CD4-positive, alpha-beta T cell treated with Interleukin-6 for 4 hours (primary cell): ENCODE measurements around the gene MSL2.
"Not testable (repeated sequence)": the region's sequence is repeated elsewhere in the genome, so short reads cannot be mapped to it uniquely, and the experiment has no call there.

Experiments used
- DNase-seq: peaks from one replicate; pipeline ENCODE4 v3.0.0-alpha.2; 2020; ENCODE audit warnings: mixed read lengths

The MSL2 gene

DNA sequence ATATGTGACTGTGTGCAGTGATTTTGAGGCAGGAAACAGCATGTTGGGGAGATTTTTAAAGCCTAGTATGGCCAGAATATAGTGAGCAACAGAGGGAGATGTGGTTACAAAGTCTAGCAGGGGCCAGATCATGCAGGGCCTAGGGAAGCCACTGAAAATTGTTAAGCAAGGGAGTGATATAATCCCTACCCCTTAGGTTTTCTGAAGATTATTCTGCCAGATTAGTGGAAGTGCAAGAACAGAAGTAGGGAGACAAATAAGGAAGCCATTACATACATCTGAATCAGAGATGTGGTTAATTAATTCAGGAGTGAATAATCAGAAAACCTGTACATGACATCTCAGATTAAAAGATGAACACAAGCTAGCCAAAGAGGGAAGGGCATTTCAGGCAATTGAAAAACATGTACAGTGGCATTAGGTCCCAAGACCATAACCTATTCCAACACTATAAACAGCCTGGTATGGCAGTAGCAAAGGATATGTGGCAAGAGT lies 54.8 kb downstream of the MSL2 start:
- DNase-seq = no peak

DNA sequence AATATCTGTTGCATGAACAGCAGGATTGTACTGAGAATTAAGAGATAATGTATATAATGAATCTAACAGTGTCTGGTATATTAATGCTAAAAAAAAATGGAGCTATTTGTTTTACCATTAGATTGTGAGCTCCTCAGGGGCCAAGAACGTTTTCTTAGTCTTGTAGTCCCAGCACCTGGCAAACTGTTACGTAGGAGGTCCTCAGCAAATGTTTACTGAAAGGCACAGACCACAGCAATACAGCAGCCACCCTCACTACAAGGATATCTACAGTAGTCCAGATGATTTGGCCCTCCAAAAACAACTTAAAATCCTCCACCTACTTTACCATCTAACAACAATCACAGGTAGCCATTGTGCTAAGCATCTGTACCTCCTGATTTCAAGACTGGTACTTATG lies 59.7 kb downstream of the MSL2 start:
- DNase-seq = no peak

DNA sequence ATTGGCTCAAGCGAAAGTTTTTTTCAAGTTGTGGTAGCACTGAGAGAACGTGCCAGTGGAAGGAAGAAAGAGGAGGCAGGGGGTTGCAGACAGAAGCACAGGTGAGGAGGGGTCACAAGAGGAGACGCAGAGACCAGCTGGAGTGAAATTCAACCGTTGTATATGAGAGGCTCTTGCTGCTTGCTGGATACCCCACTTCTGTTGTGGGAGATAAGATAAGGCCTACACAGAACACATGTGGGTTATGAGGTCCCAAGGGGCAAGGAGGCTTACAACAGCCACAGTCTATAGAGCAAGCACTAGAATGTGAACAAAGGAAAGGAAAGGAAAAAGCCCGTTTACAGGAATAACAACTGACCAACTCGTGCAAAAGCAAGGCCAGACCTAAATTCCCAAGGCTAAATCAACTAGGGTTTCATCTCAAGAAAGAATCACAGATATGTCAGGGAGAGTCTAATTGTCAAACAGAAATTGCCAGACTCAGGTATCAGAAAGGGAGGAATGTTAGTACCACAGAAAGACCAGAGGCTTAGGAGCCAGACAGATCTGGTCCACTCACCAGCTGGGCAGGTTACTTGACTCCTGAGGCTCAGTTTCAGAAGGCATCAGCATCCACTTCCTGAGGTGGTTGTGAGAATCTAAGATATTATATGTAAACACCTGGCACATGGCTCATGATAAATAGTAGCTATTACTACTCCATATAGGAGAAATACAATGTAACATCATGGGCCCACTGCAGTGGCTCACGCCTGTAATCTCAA lies 60.9 kb downstream of the MSL2 start:
- no peak for DNase-seq

DNA sequence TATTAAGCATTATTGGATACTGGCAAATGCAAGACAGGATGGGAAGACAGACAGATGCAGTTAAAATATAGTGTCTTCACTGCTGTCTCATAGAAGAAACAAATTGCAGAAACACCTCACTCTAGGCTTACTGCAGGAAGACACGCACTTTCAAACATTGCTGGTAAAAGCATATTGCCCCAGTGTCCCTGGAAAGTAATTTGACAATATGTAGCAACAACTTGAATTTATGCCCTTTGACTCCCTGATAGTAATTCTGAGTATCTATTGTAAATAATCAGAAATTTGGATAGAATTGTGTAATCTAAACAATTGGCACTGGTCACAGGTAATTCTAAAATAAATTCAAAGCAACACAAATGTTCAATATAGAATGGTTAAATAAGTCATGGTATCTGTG lies 62.0 kb downstream of the MSL2 start:
- no peak for DNase-seq

DNA sequence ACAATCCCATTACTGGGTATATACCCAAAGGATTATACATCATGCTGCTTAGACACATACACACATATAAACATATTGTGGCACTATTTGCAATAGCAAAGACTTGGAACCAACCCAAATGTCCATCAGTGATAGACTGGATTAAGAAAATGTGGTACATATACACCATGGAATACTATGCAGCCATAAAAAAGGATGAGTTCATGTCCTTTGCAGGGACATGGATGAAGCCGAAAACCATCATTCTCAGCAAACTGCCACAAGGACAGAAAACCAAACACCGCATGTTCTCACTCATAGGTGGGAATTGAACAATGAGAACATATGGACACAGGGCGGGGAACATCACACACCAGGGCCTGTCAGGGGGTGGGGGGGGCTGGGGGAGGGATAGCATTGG lies 64.5 kb downstream of the MSL2 start:
- not testable (repeated sequence) for DNase-seq

DNA sequence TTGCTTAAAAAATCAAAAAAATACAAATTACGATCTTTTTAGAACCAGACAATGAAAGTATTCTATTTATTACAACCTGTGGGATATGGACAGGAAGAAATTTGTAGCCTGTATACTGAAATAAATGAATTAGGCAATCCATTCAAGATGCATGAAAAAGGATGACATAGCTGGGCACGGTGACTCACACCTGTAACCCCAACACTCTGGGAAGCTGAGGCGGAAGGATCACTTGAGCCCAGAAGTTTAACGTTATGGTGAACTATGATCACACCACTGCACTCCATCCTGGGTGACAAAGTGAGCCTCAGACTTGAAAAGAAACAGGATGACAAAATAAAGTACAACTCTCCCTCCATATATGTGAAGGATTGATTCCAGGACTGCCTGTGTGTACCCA lies 74.1 kb downstream of the MSL2 start:
- DNase-seq = no peak

DNA sequence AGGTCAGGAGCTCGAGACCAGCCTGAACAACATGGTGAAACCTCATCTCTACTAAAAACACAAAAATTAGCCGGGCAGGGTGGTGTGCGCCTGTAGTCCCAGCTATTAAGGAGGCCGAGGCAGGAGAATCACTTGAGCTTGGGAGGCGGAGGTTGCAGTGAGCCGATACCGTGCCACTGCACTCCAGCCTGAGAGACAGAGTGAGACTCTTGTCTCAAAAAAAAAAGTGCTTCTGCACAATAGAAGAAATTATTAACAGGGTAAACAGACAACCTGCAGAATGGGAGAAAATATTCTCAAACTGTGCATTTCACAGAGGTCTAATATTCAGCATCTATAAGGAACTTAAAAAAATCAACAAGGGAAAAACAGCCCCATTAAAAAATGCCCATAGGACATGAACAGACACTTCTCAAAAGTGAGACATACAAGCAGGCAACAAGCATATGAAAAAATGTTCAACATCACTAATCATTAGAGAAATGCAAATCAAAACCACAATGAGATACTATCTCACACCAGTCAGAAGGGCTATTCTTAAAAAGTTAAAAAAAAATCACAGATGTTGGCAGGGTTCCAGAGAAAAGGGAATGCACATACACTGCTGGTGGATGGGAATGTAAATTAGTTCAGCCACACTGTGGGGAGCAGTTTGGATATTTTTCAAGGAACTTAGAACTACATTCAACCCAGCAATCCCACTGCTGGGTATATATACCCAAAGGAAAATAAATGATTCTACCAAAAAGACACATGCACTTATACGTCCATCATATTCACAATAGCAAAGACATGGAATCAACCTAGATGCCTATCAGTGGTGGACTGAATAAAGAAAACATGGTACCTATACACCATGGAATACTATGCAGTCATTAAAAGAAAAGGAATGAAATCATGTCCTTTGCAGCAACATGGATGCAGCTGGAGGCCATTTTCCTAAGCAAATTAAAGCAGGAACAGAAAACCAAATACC lies 75.5 kb downstream of the MSL2 start:
- no peak for DNase-seq

DNA sequence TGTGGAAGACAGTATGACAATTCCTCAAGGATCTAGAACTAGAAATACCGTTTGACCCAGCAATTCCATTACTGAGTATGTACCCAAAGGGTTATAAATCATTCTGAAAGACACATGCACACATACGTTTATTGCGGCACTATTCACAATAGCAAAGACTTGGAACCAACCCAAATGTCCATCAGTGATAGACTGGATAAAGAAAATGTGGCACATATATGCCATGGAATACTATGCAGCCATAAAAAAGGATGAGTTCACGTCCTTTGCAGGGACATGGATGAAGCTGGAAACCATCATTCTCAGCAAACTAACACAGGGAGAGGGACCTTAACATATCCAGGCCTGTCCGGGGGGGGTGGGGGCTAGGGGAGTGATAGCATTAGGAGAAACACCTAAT lies 76.4 kb downstream of the MSL2 start:
- not testable (repeated sequence) for DNase-seq

DNA sequence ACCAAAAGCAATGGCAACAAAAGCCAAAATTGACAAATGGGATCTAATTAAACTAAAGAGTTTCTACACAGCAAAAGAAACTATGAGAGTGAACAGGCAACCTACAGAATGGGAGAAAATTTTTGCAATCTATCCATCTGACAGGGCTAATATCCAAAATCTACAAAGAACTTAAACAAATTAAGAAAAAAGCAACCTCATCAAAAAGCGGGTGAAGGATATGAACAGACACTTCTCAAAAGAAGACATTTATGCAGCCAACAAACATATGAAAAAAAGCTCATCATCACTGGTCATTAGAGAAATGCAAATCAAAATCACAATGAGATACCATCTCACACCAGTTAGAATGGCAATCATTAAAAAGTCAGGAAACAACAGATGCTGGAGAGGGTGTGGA lies 76.8 kb downstream of the MSL2 start:
- not testable (repeated sequence) for DNase-seq

DNA sequence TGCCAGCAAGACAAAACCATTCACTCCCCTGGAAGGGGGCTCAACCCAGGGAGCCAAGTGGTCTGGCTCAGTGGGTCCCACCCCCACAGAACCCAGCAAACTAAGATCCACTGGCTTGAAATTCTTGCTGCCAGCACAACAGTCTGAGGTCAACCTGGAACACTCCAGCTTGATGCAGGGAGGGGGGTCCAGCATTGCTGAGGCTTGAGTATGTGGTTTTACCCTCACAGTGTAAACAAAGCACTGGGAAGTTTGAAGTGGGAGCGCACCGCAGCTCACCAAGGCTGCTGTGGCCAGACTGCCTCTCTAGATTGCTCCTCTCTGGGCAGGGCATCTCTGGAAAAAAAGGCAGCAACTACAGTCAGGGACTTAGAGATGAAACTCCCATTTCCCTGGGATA lies 81.7 kb downstream of the MSL2 start:
- DNase-seq = no peak

DNA sequence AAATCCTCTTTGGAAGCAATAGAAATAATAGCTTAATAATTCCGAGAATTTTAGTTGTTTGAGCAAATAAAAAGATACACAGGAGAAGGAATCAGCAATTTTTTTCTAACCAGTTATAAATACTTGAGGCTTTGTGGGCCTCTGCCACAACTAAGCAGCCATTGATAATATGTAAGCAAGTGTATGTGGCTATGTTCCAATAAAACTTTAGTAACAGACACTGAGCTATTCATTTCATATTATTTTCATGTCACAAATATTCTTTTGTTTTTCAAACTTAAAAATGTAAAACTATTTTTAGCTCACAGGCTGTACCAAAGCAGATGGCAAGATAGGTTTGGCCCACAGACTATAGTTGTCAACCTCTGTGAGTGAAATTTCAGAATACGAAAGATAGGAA lies 85.7 kb downstream of the MSL2 start:
- no peak for DNase-seq

DNA sequence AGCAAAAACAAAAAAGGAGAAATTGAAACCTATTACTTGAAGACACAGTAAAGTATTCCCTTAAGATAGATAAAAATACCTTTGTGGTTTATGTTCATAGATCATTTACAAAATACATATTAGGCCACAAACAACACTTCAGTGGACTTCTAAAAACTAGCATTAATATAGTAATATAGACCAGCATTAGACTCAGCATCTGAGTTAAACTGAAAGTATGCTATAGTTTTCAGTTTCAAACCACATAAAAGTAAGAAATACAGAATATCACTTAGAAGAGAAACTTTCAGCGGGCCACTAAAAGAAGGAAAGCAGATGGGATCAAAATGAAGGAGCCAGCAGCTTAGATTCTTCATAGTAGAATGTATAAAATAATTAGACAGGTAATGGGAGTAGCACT lies 86.6 kb downstream of the MSL2 start:
- no peak for DNase-seq

DNA sequence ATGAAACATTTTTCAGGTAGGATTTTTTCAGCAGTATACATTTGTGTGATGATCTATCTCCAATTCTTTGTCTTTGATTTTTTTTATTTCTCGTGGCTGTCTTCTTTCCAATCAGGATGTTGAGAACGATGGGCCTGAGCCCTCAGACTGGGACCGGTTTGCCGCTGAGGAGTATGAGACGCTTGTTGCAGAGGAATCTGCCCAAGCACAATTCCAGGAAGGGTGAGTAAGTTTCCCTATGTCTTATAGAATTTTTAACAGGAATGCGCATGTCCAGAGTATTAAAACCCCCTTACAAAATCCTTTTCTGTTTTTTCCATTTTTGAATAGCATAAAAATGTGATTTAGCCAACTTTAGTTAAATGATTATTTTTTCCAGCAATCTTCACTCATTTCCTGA lies 90.0 kb downstream of the MSL2 start:
- DNase-seq = no peak

DNA sequence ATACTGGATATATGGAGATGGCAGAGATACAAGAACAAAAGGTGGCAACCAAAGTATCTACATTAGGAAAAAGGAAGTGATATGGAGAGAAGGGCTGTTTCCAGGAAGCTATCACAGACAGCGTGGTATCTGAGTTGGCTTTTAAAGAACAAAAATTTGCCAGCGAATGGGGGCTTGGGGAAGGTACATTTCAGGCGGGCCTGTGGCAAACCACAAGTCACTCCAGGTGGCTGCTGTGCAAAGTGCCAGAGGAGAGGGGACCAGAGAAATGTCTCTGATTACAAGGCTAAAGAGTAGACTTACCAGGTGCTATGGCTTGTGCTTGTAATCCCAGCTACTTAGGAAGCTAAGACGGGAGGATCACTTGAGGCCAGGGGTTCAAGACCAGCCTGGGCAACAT lies 91.1 kb downstream of the MSL2 start:
- DNase-seq = no peak
